Measurements from ENCODE around the gene OR13F1.
"Not testable (repeated sequence)": the region's sequence is repeated elsewhere in the genome, so short reads cannot be mapped to it uniquely, and the experiment has no call there.

Gene OR13F1

GRCh38 chr9:104503963-104504362, at the start of gene OR13F1:
Gene OR13F1 (plus strand): TSS chr9:104504263. CDS start chr9:104504263, 0 bp downstream.
- DNase-seq (ENCODE audit: low read depth), result no peak

DNA sequence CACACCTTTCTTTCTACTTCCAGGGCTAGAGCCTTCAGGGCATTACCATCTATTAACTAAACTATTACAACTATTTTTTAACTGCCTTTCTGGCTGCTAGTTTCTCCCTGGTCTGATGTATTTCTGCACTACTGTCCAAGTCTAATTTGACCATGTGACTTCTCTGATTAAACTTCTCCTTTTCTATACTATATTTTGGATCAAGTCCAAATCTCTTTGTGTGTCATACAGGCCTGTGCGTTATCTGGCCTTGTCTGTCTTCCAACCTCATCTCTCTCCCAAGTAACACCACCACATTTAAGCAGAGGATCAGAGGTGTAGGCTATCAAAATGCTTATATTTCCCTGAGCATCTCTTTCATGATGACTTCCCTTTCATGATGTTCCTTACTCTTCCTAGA, 47.2 kb upstream of the OR13F1 start:
- no peak for DNase-seq (ENCODE audit: low read depth)

- DNase-seq (ENCODE audit: low read depth), result no peak
Observed at GRCh38 chr9:104463864-104464263, 40.2 kb upstream of the OR13F1 start.

DNA sequence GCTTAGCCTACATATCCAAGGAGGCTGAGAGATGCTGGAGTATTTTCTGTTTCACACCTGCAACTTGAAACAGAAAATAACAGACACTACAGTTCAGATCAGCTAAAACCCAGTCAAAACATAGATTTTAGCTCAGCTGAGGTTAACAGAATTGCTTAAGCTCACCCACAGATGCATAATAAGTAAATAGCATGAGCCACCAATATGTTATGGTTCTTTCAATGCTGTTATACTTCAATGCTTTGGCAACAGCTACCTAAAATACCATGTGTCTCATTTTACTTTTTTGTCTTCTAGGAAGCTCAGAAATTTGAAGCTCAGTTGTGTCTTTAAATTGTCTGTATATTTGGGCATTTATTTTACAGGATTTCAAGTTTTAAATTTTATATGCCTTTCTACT, 35.8 kb upstream of the OR13F1 start:
- no peak for DNase-seq (ENCODE audit: low read depth)

- no peak for DNase-seq (ENCODE audit: low read depth)
Observed at GRCh38 chr9:104482921-104483570, 21.0 kb upstream of the OR13F1 start.

GRCh38 chr9:104485014-104485413, 19.0 kb upstream of the OR13F1 start:
- DNase-seq (ENCODE audit: low read depth), result no peak

DNA sequence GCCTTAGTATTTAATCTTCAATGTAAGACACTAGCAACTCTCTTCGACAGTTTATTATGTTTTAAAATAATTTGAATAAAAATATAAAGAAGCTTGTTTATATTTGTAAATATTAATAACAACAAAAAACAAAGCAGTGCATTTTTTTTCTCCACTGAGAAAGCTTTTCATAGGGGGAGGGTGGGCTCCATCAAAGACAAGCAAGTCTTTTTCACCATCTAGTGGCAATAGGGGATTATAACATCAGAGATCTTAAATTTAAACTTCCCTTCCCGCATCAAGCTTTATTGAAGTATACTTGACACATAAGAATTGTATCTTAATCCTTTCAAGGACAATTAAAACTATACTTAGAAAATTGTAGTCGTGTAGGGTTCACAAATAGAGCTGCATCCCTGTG, 9.3 kb upstream of the OR13F1 start:
- DNase-seq (ENCODE audit: low read depth), result no peak

- DNase-seq (ENCODE audit: low read depth), result no peak
Observed at GRCh38 chr9:104503440-104503839, 623 bp upstream of the OR13F1 start.

DNA sequence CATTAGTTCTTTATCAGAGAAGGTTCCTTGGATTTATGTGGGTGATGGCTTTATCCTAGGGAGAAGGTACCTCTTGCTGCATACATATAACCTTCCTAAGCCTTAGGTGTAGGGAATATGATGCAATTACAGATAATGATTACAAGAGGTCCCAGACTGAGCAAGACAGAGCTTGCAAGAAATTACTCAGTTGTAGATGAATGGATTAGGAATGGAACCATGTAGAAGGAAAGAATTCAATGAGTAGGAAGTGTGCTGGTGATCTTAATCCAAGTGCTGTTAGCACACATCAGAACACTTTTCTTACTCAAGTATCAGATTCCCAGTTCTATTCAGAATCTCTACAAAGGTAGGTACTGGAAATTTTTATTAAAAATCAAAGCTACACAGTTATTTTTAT, 2.5 kb downstream of the OR13F1 start:
- DNase-seq (ENCODE audit: low read depth), result no peak

- DNase-seq (ENCODE audit: low read depth), result no peak
Observed at GRCh38 chr9:104514901-104515300, 10.8 kb downstream of the OR13F1 start.

GRCh38 chr9:104520241-104520640, 16.2 kb downstream of the OR13F1 start:
- DNase-seq (ENCODE audit: low read depth), result not testable (repeated sequence)

GRCh38 chr9:104527109-104527508, 23.0 kb downstream of the OR13F1 start, which contains the start of gene OR13C4:
Gene OR13C4 (minus strand): TSS chr9:104527209. CDS start chr9:104527209, 0 bp downstream.
- DNase-seq (ENCODE audit: low read depth), result no peak

- no peak for DNase-seq (ENCODE audit: low read depth)
Observed at GRCh38 chr9:104536756-104537155, 32.7 kb downstream of the OR13F1 start, which contains the start of gene OR13C3. Gene OR13C3 (minus strand): TSS chr9:104536856. CDS start chr9:104536723, 133 bp downstream.

DNA sequence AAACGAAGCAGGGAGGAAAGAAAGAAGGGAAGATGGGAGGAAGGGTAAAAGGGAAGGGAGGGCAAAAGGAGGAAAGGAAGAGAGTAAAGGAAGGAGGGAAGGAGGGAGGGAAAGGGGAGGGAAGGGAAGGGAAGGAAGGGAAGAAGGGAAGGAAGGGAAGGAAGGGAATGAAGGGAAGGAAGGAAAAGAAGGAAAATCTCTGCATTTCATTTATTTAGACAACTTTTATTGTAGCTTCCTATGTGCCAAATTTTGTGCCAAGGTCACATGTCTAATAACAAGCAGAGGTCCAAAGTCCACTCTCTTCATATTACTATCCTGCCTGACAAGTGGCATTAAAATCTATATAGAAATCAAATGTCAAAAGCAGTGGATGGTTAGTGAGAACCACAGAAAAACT, 35.2 kb downstream of the OR13F1 start:
- DNase-seq (ENCODE audit: low read depth), result no peak

DNA sequence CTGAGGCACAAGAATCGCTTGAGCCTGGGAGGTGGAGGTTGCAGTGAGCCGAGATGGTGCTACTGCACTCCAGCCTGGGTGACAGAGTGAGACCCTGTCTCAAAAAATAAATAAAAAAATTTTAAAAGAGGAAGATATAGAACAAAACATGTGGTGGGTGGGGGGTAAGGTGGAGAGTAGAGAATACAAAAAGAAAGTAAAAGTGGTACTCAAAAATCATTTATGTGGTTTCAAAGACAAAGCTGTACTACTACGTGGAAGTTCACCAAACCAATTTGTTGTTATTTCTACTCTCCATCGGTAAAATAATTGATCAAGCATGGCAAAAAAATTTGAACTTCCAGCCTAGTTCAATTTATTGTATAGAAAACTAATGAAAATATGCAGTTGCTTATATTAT, 40.6 kb downstream of the OR13F1 start:
- no peak for DNase-seq (ENCODE audit: low read depth)

GRCh38 chr9:104553261-104553660, 49.2 kb downstream of the OR13F1 start:
- no peak for DNase-seq (ENCODE audit: low read depth)
